Skeletal muscle tissue (tissue), 4 donors: Measurements from ENCODE around the gene ELP1. TPM values are rescaled to one million over a fixed set of nuclear protein-coding genes. Genes with fewer than 3 reads are reported as not detected.

ENCODE experiments used
- H3K27ac ChIP-seq: one replicate; pipeline ENCODE4 v1.7.0; 2013; ENCODE audit warnings: mild to moderate bottlenecking, low read depth, low read length, inconsistent platforms
- H3K27me3 ChIP-seq, 3 donors: one replicate each; pipeline ENCODE4 v1.7.0; 2013; ENCODE audit warnings: low read length in 3 of 3; ENCODE audit not compliant: control insufficient read depth in 3 of 3, insufficient read depth in 3 of 3
- H3K36me3 ChIP-seq, 3 donors: one replicate each; pipeline ENCODE4 v1.7.0; 2013; ENCODE audit warnings: low read length in 3 of 3; ENCODE audit not compliant: control insufficient read depth in 3 of 3, insufficient read depth in 3 of 3
- H3K4me1 ChIP-seq, 3 donors: one replicate each; pipeline ENCODE4 v1.7.0; 2013; ENCODE audit warnings: low read length in 3 of 3, mild to moderate bottlenecking in 3 of 3; ENCODE audit not compliant: control insufficient read depth in 3 of 3, insufficient read depth in 3 of 3
- H3K4me3 ChIP-seq, 3 donors: one replicate each; pipeline ENCODE4 v1.7.0; 2013; ENCODE audit warnings: low read length in 3 of 3
- H3K9ac ChIP-seq, 3 donors: one replicate each; pipeline ENCODE4 v1.7.0; 2013; ENCODE audit warnings: low read length in 3 of 3, mild to moderate bottlenecking in 3 of 3, moderate library complexity in 2 of 3, low read depth in 1 of 3
- H3K9me3 ChIP-seq, 3 donors: one replicate each; pipeline ENCODE4 v1.7.0; 2013; ENCODE audit warnings: low read length in 3 of 3; ENCODE audit not compliant: control insufficient read depth in 3 of 3
- total RNA-seq: library from RNA; depleted of rRNA; stranded (reverse); fragments of >200 nt; gene quantifications from one replicate; pipeline ENCODE4 v1.2.3, GENCODE V29; 2014
- donor health status: Osteomylitis.

The ELP1 gene
- total RNA-seq, 1 donor from 2014 or later, result 24.5 TPM

- Histone ChIP-seq H3K4me3 (no peak overlapping the region), H3K27me3 (peaks cover 0 to 2% (median 0%) of the 10 kb centered on the region in 3 donors), H3K4me1 (no peaks in the 10 kb centered on the region), H3K27ac (no peak overlapping the region), H3K9me3 (no peaks in the 10 kb centered on the region), H3K9ac (no peak overlapping the region), H3K36me3 (no peaks in the 10 kb centered on the region)
Measured at GRCh38 chr9:108860764-108861163, 73.2 kb downstream of the ELP1 start.

GRCh38 chr9:108860354-108860753, 73.6 kb downstream of the ELP1 start:
- Histone ChIP-seq H3K27me3 (peaks cover 0 to 2% (median 0%) of the 10 kb centered on the region in 3 donors), H3K4me1 (no peaks in the 10 kb centered on the region), H3K36me3 (no peaks in the 10 kb centered on the region), H3K9me3 (no peaks in the 10 kb centered on the region), H3K9ac (no peak overlapping the region), H3K4me3 (no peak overlapping the region), H3K27ac (no peak overlapping the region)

- Histone ChIP-seq H3K27ac (no peak overlapping the region), H3K27me3 (peaks cover 0 to 2% (median 0%) of the 10 kb centered on the region in 3 donors), H3K4me3 (no peak overlapping the region), H3K4me1 (no peaks in the 10 kb centered on the region), H3K36me3 (no peaks in the 10 kb centered on the region), H3K9me3 (no peaks in the 10 kb centered on the region), H3K9ac (no peak overlapping the region)
Measured at GRCh38 chr9:108859459-108860114, 74.3 kb downstream of the ELP1 start.

- H3K9me3 ChIP-seq, result no peaks in the 10 kb centered on the region
- H3K4me1 ChIP-seq, result no peaks in the 10 kb centered on the region
- H3K27ac ChIP-seq, result no peak overlapping the region
- peaks cover 2 to 5% (median 3%) of the 10 kb centered on the region in 3 donors for H3K27me3 ChIP-seq
- H3K4me3 ChIP-seq, result no peak overlapping the region
- no peaks in the 10 kb centered on the region for H3K36me3 ChIP-seq
- no peak overlapping the region for H3K9ac ChIP-seq
Measured at GRCh38 chr9:108857572-108857971, 76.4 kb downstream of the ELP1 start.

- no peak within 1 kb of the TSS for H3K9ac ChIP-seq
- H3K27me3 ChIP-seq, result peaks cover 3 to 5% (median 4%) of the 10 kb centered on the region in 3 donors
- no peaks in the 10 kb centered on the region for H3K4me1 ChIP-seq
- no peak within 1 kb of the TSS for H3K27ac ChIP-seq
- H3K4me3 ChIP-seq, result no peak within 1 kb of the TSS
- no peaks in the 10 kb centered on the region for H3K36me3 ChIP-seq
- no peaks in the 10 kb centered on the region for H3K9me3 ChIP-seq
Measured at GRCh38 chr9:108855888-108856287, 78.0 kb downstream of the ELP1 start, which contains the start of gene ACTL7B. TSS of gene ACTL7B (minus strand) at chr9:108855986. CDS start at chr9:108855930, 56 bp downstream.

GRCh38 chr9:108855529-108855886, 78.4 kb downstream of the ELP1 start:
- Histone ChIP-seq H3K36me3 (no peaks in the 10 kb centered on the region), H3K4me3 (no peak overlapping the region), H3K4me1 (no peaks in the 10 kb centered on the region), H3K27me3 (peaks cover 3 to 5% (median 4%) of the 10 kb centered on the region in 3 donors), H3K9me3 (no peaks in the 10 kb centered on the region), H3K9ac (no peak overlapping the region), H3K27ac (no peak overlapping the region)

GRCh38 chr9:108854641-108855528, 79.0 kb downstream of the ELP1 start:
- H3K9me3 ChIP-seq, result no peaks in the 10 kb centered on the region
- H3K36me3 ChIP-seq, result no peaks in the 10 kb centered on the region
- peaks cover 3 to 5% (median 4%) of the 10 kb centered on the region in 3 donors for H3K27me3 ChIP-seq
- no peak overlapping the region for H3K27ac ChIP-seq
- H3K4me1 ChIP-seq, result no peaks in the 10 kb centered on the region
- no peak overlapping the region for H3K9ac ChIP-seq
- H3K4me3 ChIP-seq, result no peak overlapping the region

GRCh38 chr9:108854094-108854493, 79.8 kb downstream of the ELP1 start:
- H3K9ac ChIP-seq, result no peak overlapping the region
- H3K36me3 ChIP-seq, result no peaks in the 10 kb centered on the region
- no peaks in the 10 kb centered on the region for H3K4me1 ChIP-seq
- no peaks in the 10 kb centered on the region for H3K9me3 ChIP-seq
- no peak overlapping the region for H3K27ac ChIP-seq
- no peak overlapping the region for H3K4me3 ChIP-seq
- peaks cover 3 to 5% (median 4%) of the 10 kb centered on the region in 3 donors for H3K27me3 ChIP-seq

GRCh38 chr9:108852079-108852478, 81.8 kb downstream of the ELP1 start:
- peaks cover 3 to 5% (median 4%) of the 10 kb centered on the region in 3 donors for H3K27me3 ChIP-seq
- H3K9me3 ChIP-seq, result no peaks in the 10 kb centered on the region
- H3K27ac ChIP-seq, result no peak overlapping the region
- H3K9ac ChIP-seq, result no peak overlapping the region
- H3K36me3 ChIP-seq, result no peaks in the 10 kb centered on the region
- H3K4me3 ChIP-seq, result no peak overlapping the region
- H3K4me1 ChIP-seq, result no peaks in the 10 kb centered on the region

- no peak overlapping the region for H3K9ac ChIP-seq
- H3K9me3 ChIP-seq, result no peaks in the 10 kb centered on the region
- H3K36me3 ChIP-seq, result no peaks in the 10 kb centered on the region
- no peaks in the 10 kb centered on the region for H3K4me1 ChIP-seq
- no peak overlapping the region for H3K27ac ChIP-seq
- peaks cover 3 to 5% (median 4%) of the 10 kb centered on the region in 3 donors for H3K27me3 ChIP-seq
- no peak overlapping the region for H3K4me3 ChIP-seq
Measured at GRCh38 chr9:108851138-108851537, 82.8 kb downstream of the ELP1 start.
